ENCODE data around the gene NR3C1.

DNA sequence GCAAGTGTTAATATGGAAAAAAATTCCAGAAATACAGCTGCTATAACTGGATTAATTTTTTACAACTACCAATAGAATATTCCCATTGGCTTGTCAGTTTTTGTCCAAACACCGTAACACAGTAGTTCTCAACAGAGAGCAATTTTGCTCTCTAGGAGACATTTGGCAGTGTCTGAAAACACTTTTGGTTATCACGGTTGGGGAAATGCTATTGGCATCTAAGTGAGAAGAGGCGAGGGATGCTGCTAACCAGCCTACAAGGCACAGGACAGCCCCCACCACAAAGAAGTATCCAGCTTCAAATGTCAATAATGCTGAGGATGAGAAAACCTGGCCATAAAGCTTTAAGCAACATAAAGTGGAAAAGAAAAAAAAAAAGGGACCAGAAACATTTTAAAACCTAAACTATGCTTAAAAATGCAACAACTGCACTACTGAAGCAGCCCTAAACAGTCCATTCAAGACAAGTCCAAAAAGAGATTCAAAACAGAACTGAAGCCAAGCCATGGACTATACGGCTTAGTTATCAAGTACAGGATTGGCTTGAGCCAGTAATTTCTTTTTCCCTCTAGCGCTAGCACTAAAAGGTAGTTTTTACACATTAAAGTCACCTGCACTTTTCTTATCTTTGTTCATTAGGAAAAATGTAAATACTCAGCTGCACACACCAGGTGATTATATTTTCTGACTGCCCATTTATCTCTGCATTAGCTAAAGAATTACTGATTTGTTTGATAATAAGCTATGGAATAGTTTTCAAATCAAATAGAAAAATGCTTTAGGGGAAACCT is 83.9 kb downstream of the NR3C1 start:
- TF ChIP-seq, protein P1, sequence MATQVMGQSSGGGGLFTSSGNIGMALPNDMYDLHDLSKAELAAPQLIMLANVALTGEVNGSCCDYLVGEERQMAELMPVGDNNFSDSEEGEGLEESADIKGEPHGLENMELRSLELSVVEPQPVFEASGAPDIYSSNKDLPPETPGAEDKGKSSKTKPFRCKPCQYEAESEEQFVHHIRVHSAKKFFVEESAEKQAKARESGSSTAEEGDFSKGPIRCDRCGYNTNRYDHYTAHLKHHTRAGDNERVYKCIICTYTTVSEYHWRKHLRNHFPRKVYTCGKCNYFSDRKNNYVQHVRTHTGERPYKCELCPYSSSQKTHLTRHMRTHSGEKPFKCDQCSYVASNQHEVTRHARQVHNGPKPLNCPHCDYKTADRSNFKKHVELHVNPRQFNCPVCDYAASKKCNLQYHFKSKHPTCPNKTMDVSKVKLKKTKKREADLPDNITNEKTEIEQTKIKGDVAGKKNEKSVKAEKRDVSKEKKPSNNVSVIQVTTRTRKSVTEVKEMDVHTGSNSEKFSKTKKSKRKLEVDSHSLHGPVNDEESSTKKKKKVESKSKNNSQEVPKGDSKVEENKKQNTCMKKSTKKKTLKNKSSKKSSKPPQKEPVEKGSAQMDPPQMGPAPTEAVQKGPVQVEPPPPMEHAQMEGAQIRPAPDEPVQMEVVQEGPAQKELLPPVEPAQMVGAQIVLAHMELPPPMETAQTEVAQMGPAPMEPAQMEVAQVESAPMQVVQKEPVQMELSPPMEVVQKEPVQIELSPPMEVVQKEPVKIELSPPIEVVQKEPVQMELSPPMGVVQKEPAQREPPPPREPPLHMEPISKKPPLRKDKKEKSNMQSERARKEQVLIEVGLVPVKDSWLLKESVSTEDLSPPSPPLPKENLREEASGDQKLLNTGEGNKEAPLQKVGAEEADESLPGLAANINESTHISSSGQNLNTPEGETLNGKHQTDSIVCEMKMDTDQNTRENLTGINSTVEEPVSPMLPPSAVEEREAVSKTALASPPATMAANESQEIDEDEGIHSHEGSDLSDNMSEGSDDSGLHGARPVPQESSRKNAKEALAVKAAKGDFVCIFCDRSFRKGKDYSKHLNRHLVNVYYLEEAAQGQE (IDR thresholded peaks at IDR 0.05; ENCODE audit: low read depth), result no peak
- TF ChIP-seq POLR2A (IDR thresholded peaks at IDR 0.05; ENCODE audit: borderline replicate concordance, extremely low read depth, insufficient read depth, insufficient read length) (no peak), POLR2AphosphoS5 (IDR thresholded peaks at IDR 0.05; ENCODE audit: low read depth, low read length) (no peak), RAD21 (IDR thresholded peaks at IDR 0.05; ENCODE audit: low read depth) (no peak), EGR1 (IDR thresholded peaks at IDR 0.05; ENCODE audit: low read depth) (no peak), EZH2phosphoT487 (IDR thresholded peaks at IDR 0.05; ENCODE audit: borderline replicate concordance) (no peak)
- TF ChIP-seq, protein P2, sequence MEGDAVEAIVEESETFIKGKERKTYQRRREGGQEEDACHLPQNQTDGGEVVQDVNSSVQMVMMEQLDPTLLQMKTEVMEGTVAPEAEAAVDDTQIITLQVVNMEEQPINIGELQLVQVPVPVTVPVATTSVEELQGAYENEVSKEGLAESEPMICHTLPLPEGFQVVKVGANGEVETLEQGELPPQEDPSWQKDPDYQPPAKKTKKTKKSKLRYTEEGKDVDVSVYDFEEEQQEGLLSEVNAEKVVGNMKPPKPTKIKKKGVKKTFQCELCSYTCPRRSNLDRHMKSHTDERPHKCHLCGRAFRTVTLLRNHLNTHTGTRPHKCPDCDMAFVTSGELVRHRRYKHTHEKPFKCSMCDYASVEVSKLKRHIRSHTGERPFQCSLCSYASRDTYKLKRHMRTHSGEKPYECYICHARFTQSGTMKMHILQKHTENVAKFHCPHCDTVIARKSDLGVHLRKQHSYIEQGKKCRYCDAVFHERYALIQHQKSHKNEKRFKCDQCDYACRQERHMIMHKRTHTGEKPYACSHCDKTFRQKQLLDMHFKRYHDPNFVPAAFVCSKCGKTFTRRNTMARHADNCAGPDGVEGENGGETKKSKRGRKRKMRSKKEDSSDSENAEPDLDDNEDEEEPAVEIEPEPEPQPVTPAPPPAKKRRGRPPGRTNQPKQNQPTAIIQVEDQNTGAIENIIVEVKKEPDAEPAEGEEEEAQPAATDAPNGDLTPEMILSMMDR (IDR thresholded peaks at IDR 0.05 in 2 of 3, conservative IDR thresholded peaks at IDR 0.05 in 1 of 3; ENCODE audit: borderline replicate concordance in 1 of 3, insufficient read depth in 1 of 3, low read depth in 2 of 3, low read length in 2 of 3), result no peak
- TF ChIP-seq, protein P3, sequence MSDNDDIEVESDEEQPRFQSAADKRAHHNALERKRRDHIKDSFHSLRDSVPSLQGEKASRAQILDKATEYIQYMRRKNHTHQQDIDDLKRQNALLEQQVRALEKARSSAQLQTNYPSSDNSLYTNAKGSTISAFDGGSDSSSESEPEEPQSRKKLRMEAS (IDR thresholded peaks at IDR 0.05), result no peak

Measured in HCT116 (cell line).